C4-2B (cell line): ENCODE data around the gene DNAAF3.

Source experiments
- H3K27ac ChIP-seq: fragments of 450-650 bp; 2 replicates; pipeline ENCODE4 v1.5.1; 2017
- CTCF ChIP-seq: fragments of 450-650 bp; conservative IDR thresholded peaks from 2 replicates; pipeline ENCODE4 v1.5.1; 2017; ENCODE audit warnings: mild to moderate bottlenecking
- ZFX ChIP-seq: fragments of 450-650 bp; IDR thresholded peaks from 2 replicates; pipeline ENCODE4 v1.6.1; 2017

The DNAAF3 gene

GRCh38 chr19:55199620-55200204, 33.3 kb upstream of the DNAAF3 start:
- TF ChIP-seq CTCF: no peak
- no peak for TF ChIP-seq ZFX
- H3K27ac ChIP-seq: no peak overlapping the region

GRCh38 chr19:55198651-55199050, 32.2 kb upstream of the DNAAF3 start:
- TF ChIP-seq CTCF (no peak), ZFX (no peak)

GRCh38 chr19:55197528-55197927, 31.1 kb upstream of the DNAAF3 start:
- TF ChIP-seq ZFX: no peak
- TF ChIP-seq CTCF: no peak
- no peak overlapping the region for H3K27ac ChIP-seq

More at GRCh38 chr19:55198651-55199050, 32.2 kb upstream of the DNAAF3 start:
- H3K27ac ChIP-seq: no peak overlapping the region

- TF ChIP-seq ZFX (no peak), CTCF (no peak)
- no peak overlapping the region for H3K27ac ChIP-seq
Observed at GRCh38 chr19:55196803-55197202, 30.4 kb upstream of the DNAAF3 start.

GRCh38 chr19:55193481-55193880, 27.1 kb upstream of the DNAAF3 start:
- H3K27ac ChIP-seq: no peak overlapping the region
- TF ChIP-seq CTCF (no peak), ZFX (no peak)

GRCh38 chr19:55189403-55189835, 23.0 kb upstream of the DNAAF3 start:
- no peak overlapping the region for H3K27ac ChIP-seq
- no peak for TF ChIP-seq ZFX
- TF ChIP-seq CTCF: no peak

- no peak overlapping the region for H3K27ac ChIP-seq
- TF ChIP-seq CTCF: no peak
Observed at GRCh38 chr19:55188625-55189024, 22.2 kb upstream of the DNAAF3 start.
